GM12892 (cell line): ENCODE data around the gene SYNGR2.

Source experiments
- POLR2A ChIP-seq: IDR thresholded peaks from 2 replicates; pipeline ENCODE4 v1.6.1; 2011; ENCODE audit warnings: low read depth, low read length, control low read depth
- TAF1 ChIP-seq: IDR thresholded peaks from 2 replicates; pipeline ENCODE4 v1.6.1; 2011; ENCODE audit warnings: low read depth, mild to moderate bottlenecking, control low read depth, low read length, borderline replicate concordance

- TF ChIP-seq POLR2A, result no peak
- no peak for TF ChIP-seq TAF1
Observed at GRCh38 chr17:78205124-78205775, 36.9 kb downstream of the SYNGR2 start.
